ENCODE results near the gene RHOH.

The RHOH gene

DNA sequence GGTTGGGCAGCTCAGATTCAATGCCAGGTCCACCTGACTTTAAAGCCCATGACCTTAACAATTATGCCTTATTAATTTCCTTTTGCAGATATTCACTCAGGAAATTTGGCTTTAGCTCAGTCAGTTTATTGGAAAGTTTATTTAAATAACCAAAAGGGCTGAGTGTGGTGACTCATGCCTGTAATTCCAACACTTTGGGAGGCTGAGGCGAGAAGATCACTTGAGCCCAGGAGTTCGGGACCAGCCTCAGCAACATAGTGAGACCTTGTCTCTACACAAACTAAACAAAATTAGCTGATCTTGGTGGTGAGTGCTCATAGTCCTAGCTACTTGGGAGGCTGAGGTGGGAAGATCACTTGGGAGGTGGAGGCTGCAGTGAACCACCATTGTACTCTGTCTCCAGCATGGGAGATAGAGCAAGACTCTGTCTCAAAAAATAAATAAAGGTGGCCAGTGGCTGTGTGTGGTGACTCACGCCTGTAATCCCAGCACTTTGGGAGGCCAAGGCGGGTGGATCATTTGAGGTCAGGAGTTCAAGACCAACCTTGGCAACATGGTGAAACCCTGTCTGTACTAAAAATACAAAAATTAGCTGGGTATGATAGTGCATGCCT lies 43.3 kb downstream of the RHOH start:
- no peak for DNase-seq

DNA sequence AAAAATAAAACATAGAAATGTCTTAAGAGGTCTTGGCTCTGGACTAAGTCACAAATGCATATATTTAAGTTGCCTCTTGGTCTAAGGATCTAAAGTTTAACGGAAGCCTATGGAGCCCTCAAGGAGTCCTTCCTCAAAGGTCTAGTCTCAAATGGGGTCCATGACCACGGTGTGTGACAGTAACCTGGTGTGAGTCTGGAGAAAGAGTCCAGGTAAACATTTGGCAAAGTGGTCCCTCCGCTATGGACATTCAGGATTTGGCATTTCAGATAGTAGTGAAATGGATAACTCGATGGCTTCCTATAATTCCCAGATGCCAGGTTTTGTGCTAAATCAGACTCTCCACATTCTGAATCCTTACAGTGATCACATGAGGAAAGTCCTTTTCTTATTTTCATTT lies 44.2 kb downstream of the RHOH start:
- DNase-seq = no peak

GRCh38 chr4:40241941-40242340 lies 45.1 kb downstream of the RHOH start:
- no peak for DNase-seq

DNA sequence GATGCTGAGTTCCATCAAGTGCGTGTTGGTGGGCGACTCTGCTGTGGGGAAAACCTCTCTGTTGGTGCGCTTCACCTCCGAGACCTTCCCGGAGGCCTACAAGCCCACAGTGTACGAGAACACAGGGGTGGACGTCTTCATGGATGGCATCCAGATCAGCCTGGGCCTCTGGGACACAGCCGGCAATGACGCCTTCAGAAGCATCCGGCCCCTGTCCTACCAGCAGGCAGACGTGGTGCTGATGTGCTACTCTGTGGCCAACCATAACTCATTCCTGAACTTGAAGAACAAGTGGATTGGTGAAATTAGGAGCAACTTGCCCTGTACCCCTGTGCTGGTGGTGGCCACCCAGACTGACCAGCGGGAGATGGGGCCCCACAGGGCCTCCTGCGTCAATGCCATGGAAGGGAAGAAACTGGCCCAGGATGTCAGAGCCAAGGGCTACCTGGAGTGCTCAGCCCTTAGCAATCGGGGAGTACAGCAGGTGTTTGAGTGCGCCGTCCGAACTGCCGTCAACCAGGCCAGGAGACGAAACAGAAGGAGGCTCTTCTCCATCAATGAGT lies 46.6 kb downstream of the RHOH start:
- no peak for DNase-seq

DNA sequence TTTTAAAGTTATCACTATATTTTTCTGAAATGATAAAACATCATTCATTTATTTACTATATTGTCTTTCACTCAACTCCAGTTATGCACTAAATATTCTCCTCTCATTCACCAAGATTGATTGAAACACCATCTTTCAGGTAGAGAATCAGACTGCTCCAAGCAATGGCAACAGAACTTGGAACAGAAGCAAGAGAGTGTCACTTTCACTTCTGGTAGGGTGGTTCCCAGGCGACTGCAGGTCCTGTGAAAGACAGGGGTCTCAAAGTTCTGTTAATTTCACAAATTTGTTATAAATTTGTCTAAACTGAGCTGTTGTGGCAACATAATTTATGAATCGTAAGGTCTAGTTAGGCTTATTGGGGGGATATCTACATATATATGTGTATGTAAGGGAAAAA lies 47.8 kb downstream of the RHOH start:
- no peak for DNase-seq

- DNase-seq = no peak
Measured at GRCh38 chr4:40245550-40245949, 48.7 kb downstream of the RHOH start.

- peak; percentile 37 for DNase-seq
Measured at GRCh38 chr4:40246011-40246900, 49.4 kb downstream of the RHOH start.

DNA sequence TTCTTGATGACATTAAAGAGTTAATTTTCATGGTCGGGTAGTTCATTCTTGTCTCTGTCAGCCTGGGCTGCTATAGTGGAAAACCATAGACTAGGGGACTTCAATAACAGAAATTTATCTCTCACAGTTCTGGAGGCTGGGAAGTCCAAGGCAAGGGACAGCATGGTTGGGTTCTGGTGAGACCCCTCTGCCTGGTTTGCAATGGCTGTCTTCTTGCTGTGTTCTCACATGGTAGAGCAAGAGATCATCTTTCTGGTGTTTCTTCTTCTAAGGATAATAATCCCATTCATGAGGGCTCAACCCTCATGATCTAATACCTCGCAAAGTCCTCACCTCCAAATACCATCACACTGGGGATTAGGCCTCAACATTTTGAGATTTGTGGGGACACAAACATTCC lies 50.1 kb downstream of the RHOH start:
- DNase-seq = no peak

- no peak for DNase-seq
Measured at GRCh38 chr4:40247350-40247749, 50.5 kb downstream of the RHOH start.

GRCh38 chr4:40251366-40251765 lies 54.5 kb downstream of the RHOH start:
- DNase-seq = peak; percentile 48

- DNase-seq = no peak
Measured at GRCh38 chr4:40253906-40254305, 57.1 kb downstream of the RHOH start.

DNA sequence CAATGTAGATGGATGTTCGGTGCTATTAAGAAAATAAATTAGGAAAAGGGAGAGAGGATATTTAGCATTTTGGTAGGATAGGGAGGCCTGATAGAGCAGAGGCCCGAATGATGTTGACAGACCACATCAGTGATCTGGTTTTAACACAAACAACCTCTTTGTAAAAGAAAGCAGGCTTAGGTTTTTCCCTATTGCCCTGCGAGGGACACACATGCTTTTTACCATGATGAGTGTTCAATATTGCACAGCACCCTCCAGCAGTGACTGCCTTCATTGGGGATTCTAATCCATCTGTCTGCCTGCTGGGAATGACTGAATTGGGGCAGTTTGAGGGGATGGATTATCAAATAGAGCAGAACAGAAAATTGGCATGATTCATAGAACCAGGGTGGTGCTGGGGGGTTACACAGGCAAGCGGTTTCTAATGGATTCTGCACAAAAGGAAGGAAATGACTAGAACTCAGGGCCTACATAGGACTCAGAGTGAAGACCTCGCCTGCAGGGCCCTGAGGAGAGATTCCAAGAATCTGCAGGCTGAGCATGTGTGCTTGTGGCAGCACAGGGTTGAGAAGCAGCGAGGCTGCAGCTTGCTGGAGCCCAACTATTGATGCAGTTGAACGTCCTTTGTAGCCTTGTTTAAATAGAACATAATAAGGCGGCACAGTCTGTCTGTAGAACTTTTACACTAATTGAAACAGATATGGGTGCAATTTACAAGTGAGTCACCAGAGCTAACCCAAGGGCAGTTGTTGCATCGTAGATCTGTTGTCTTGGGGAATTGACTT lies 58.0 kb downstream of the RHOH start:
- DNase-seq = peak; percentile 46

DNA sequence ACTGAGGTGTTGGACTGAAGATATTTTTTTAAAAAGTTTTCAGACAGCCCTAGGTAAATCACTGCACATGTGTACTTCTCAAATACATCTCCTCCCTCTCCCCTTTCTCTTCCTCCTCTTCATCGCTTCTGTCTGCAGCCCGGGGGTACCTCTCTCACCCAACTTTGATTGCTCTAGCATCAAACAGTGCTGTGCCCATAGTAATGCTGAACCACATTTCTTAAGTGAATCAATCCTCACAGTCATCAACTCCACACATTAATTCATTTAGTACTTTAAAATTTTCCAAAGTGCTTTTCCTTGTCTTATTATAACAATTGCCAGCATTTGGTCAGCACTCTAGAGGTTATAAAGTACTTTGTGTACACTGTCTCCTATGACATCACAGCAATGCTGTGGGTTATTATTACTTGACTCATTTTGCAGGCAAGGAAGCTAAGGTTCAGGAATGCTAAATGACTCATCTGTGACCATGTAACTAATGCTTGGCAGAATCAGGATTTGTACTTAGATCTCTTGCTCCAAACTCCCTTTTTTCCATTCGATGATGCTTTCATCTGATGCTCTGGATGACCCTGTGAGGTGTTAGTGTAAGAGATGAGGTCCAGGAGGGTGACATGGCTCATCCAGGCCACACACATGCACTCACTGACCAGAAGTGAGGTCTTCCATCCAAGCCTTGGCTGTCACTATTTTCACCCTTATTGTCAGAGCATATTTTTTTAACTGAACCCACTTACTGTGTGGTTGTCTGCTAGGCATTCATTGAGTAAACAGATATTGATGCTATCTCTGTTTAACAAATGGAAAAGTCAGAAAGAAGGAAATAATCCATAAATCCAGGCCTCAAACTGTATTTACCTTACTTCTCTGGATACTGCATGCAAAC lies 58.8 kb downstream of the RHOH start:
- DNase-seq = peak; percentile 96

- DNase-seq = no peak
Measured at GRCh38 chr4:40256329-40256728, 59.5 kb downstream of the RHOH start.

GRCh38 chr4:40256817-40257216 lies 60.0 kb downstream of the RHOH start:
- DNase-seq = no peak

DNA sequence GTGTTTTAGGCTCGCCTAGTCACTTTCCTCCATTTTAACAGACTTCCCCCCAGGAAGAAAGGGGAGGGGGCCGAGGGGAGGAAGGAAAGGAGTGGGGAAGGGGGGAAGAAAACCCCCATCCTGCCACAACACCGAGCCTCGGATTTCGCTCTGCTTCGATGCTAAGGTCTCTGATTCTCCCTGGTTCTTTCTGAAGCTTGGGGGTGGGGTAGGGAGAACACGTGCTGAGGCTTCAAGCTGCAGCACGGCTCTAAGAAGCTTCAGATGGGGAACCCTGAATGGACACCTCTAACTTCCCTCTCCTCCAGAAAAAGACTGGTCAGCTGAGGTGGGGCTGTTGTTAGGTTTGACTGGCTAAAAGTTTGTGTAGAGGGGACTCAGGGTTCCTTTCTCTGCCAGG lies 61.8 kb downstream of the RHOH start:
- DNase-seq = no peak

DNA sequence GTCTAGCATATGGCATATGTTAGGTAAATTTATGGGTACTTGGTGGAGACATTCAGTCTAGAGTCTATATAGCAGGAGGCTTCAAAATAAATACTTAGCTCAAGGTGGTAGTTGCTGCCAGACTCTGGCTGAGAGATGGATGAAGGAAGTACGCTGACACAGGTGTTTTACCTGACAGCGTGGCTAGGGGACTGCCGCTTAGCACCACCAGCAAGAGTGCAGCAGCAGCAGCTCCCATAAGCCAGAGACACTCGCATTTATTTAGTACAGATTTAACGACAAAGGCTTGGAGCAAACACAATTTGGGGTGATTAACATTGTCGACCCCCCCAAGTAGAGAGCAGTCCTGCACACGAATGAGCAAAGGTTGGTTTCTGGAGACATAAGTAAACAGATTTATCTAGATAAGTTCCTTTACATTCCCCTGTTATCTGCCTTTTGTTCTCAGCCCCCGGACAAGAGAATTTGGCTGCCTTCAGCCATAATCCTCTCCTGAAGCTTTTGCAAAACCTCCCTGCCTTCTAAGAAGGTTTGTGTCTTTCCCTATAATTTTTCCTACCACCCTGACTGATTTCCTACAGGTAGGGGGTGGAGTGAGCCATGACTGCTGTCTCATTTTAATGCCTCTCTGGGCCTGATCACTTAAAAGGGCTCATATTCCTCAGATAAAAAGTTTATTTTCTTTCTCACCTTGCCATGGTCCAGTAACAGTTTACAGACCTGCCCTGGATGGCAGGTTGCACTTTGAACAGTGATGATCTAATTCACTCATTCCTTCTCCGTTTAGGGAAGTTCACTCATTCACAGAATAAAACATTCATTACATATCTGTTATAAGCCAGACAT lies 64.6 kb downstream of the RHOH start:
- no peak for DNase-seq

DNA sequence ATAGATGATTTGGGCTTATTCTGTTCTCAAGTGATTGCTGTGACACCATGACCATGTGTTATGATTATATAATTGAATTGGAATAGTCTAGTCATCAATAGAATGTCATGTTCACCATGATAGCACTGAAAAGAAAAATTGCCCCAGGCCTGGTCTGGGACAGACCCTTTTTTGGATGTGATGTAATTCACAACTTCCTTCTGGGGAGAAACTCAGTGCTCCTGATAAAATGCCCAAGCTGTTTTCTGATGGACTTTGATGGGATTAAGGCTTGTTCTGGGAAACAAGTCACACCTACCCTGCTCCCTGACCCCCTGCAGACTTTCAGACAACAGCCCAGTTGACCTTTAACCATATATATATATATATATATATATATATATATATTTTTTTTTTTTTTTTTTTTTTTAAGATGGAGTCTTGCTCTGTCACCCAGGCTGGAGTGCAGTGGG lies 65.3 kb downstream of the RHOH start:
- no peak for DNase-seq

DNA sequence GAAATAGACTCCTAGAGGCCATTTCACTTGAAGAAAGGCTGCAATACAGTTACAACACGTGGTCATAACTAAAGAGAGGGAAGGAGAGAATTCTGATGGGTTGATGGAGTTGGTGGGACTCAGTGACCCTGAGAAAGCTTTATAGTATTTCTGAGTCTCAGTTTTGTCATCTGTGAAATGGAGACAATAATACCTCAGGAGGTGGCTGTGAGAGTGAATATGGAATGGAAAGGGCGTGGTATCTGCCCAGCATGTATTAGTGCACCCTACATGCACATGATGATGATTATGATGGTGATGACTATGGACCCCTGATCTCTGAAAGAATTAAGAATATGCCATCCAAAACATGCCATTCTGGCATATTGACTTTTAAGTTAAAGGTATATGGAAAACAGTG lies 66.0 kb downstream of the RHOH start:
- DNase-seq = no peak

DNA sequence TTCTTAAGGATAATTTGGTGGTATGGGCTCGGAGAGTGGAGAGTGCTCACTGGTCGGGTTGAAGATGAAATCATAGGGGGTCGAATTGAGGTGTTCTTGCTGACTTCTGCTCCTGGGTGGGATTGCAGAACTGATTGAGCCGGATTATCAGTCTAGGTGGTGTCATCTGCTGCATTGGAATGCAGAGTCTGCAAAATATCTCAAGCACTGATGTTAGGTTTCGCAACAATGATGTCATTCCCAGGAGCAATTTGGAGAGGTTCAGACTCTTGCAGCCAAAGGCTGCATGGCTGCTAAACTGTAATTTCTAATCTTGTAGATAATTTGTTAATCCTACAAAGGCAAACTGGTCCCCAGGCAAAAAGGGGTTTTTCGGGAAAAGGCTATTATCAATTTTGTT lies 67.7 kb downstream of the RHOH start:
- peak; percentile 77 for DNase-seq

All from fibroblast of upper back skin (primary cell).